Neural progenitor cell (in vitro differentiated cells): ENCODE data around the gene PLXNB2. TPM values are rescaled to one million over a fixed set of nuclear protein-coding genes. Genes with fewer than 3 reads are reported as not detected.

Experiments
- DNase-seq: peaks from one replicate; pipeline ENCODE4 v3.0.0-alpha.2; 2016; ENCODE audit warnings: low spot score
- H2AFZ ChIP-seq: fragments of 200-600 bp; sonication (generic); replicated peaks from 2 replicates; pipeline ENCODE4 v1.6.1; 2016; ENCODE audit warnings: antibody characterized with exemption
- H3F3A ChIP-seq: fragments of 200-600 bp; sonication (generic); 2 replicates; pipeline ENCODE4 v1.6.1; 2016; ENCODE audit warnings: antibody characterized with exemption, low read depth
- H3K27ac ChIP-seq: fragments of 200-600 bp; sonication (generic); 2 replicates; pipeline ENCODE4 v1.5.1; 2016; ENCODE audit warnings: mild to moderate bottlenecking
- H3K27me3 ChIP-seq: fragments of 200-600 bp; sonication (generic); 2 replicates; pipeline ENCODE4 v1.6.1; 2016; ENCODE audit warnings: mild to moderate bottlenecking, moderate library complexity
- H3K36me3 ChIP-seq: fragments of 200-600 bp; sonication (generic); 2 replicates; pipeline ENCODE4 v1.5.1; 2016
- H3K4me1 ChIP-seq: fragments of 200-600 bp; sonication (generic); 2 replicates; pipeline ENCODE4 v1.6.1; 2016; ENCODE audit warnings: mixed run types
- H3K4me2 ChIP-seq: fragments of 200-600 bp; sonication (generic); 2 replicates; pipeline ENCODE4 v1.6.1; 2016
- H3K4me3 ChIP-seq: fragments of 200-600 bp; sonication (generic); 2 replicates; pipeline ENCODE4 v1.5.1; 2016
- H3K79me2 ChIP-seq: fragments of 200-600 bp; sonication (generic); 2 replicates; pipeline ENCODE4 v1.6.1; 2016; ENCODE audit warnings: low read depth
- H3K9ac ChIP-seq: fragments of 200-600 bp; sonication (generic); 2 replicates; pipeline ENCODE4 v1.6.1; 2016
- H3K9me3 ChIP-seq: fragments of 200-600 bp; sonication (generic); 2 replicates; pipeline ENCODE4 v1.5.1; 2016; ENCODE audit warnings: low read depth
- H4K20me1 ChIP-seq: fragments of 200-600 bp; sonication (generic); 2 replicates; pipeline ENCODE4 v1.6.1; 2016; ENCODE audit warnings: low read depth
- H3K27ac Mint-ChIP-seq: 3 replicates; pipeline ENCODE4 v1.8.0; 2021; ENCODE audit warnings: mixed read lengths
- H3K27me3 Mint-ChIP-seq: 2 replicates; pipeline ENCODE4 v1.8.0; 2022; ENCODE audit warnings: low read depth, mild to moderate bottlenecking, inconsistent platforms, moderate library complexity, mixed read lengths; ENCODE audit not compliant: insufficient read depth
- H3K36me3 Mint-ChIP-seq: 3 replicates; pipeline ENCODE4 v1.8.0; 2021; ENCODE audit warnings: mixed read lengths
- H3K4me1 Mint-ChIP-seq: 3 replicates; pipeline ENCODE4 v1.8.0; 2021; ENCODE audit warnings: mixed read lengths
- H3K4me3 Mint-ChIP-seq: 3 replicates; pipeline ENCODE4 v1.8.0; 2021; ENCODE audit warnings: mild to moderate bottlenecking, moderate library complexity, mixed read lengths
- H3K9me3 Mint-ChIP-seq: 3 replicates; pipeline ENCODE4 v1.8.0; 2020; ENCODE audit warnings: mixed read lengths
- EZH2 ChIP-seq: fragments of 200-600 bp; sonication (generic); IDR thresholded peaks from 2 replicates; pipeline ENCODE4 v1.6.1; 2017; ENCODE audit warnings: antibody characterized with exemption, mild to moderate bottlenecking, moderate library complexity
- EZH2phosphoT487 ChIP-seq: fragments of 200-600 bp; sonication (generic); IDR thresholded peaks from 2 replicates; pipeline ENCODE4 v1.6.1; 2017; ENCODE audit warnings: antibody characterized with exemption
- total RNA-seq: library from RNA; depleted of rRNA; stranded (reverse); fragments of >200 nt; gene quantifications from 2 replicates; pipeline ENCODE4 v1.2.3, GENCODE V29; 2015; ENCODE audit warnings: low replicate concordance
- TF ChIP-seq, protein P1 (sequence below): fragments of 200-600 bp; sonication (generic); IDR thresholded peaks from 2 replicates; pipeline ENCODE4 v1.5.1; 2017; ENCODE audit warnings: antibody characterized with exemption, mild to moderate bottlenecking

The PLXNB2 gene
- total RNA-seq, 1 donor from 2014 or later = 32.4 TPM

DNA sequence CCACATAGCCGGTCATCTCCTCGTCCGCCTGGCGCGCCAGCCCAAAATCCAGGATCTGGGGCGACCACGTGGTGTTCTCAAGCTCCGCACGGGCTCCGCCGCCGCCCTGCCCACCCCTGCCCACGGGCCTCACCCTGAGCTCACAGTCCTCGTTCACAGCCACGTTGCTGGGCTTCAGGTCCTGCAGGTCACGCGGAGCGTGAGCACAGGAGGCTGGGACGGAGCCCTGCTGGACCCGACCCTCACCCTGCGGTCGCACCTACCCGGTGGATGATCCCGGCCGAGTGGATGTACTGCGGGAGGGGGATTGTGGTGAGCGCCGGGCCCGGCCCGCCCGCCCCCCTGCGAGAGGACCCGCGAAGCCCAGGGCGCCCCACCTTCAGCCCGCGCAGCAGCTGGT lies 40.5 kb downstream of the PLXNB2 start:
- Histone ChIP-seq H3F3A (peaks cover 15% of the 10 kb centered on the region), H3K9me3 (no peaks in the 10 kb centered on the region), H2AFZ (no peak overlapping the region), H3K4me3 (peak overlapping the region; percentile 23), H3K79me2 (no peaks in the 10 kb centered on the region), H3K4me2 (no peak overlapping the region), H3K4me1 (peaks cover 19% of the 10 kb centered on the region), H3K36me3 (no peaks in the 10 kb centered on the region), H3K27me3 (peaks cover 93% of the 10 kb centered on the region), H4K20me1 (peaks cover 37% of the 10 kb centered on the region), H3K9ac (no peak overlapping the region), H3K27ac (no peak overlapping the region)
- H3K9me3 Mint-ChIP-seq = peaks cover 2% of the 10 kb centered on the region
- H3K4me3 Mint-ChIP-seq = no peak overlapping the region
- H3K36me3 Mint-ChIP-seq = no peaks in the 10 kb centered on the region
- peaks cover 9% of the 10 kb centered on the region for H3K4me1 Mint-ChIP-seq
- DNase-seq = no peak
- TF ChIP-seq EZH2 (no peak), EZH2phosphoT487 (no peak)
- TF ChIP-seq, protein P1, sequence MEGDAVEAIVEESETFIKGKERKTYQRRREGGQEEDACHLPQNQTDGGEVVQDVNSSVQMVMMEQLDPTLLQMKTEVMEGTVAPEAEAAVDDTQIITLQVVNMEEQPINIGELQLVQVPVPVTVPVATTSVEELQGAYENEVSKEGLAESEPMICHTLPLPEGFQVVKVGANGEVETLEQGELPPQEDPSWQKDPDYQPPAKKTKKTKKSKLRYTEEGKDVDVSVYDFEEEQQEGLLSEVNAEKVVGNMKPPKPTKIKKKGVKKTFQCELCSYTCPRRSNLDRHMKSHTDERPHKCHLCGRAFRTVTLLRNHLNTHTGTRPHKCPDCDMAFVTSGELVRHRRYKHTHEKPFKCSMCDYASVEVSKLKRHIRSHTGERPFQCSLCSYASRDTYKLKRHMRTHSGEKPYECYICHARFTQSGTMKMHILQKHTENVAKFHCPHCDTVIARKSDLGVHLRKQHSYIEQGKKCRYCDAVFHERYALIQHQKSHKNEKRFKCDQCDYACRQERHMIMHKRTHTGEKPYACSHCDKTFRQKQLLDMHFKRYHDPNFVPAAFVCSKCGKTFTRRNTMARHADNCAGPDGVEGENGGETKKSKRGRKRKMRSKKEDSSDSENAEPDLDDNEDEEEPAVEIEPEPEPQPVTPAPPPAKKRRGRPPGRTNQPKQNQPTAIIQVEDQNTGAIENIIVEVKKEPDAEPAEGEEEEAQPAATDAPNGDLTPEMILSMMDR = no peak
- H3K27me3 Mint-ChIP-seq = peaks cover 5% of the 10 kb centered on the region
- no peak overlapping the region for H3K27ac Mint-ChIP-seq

DNA sequence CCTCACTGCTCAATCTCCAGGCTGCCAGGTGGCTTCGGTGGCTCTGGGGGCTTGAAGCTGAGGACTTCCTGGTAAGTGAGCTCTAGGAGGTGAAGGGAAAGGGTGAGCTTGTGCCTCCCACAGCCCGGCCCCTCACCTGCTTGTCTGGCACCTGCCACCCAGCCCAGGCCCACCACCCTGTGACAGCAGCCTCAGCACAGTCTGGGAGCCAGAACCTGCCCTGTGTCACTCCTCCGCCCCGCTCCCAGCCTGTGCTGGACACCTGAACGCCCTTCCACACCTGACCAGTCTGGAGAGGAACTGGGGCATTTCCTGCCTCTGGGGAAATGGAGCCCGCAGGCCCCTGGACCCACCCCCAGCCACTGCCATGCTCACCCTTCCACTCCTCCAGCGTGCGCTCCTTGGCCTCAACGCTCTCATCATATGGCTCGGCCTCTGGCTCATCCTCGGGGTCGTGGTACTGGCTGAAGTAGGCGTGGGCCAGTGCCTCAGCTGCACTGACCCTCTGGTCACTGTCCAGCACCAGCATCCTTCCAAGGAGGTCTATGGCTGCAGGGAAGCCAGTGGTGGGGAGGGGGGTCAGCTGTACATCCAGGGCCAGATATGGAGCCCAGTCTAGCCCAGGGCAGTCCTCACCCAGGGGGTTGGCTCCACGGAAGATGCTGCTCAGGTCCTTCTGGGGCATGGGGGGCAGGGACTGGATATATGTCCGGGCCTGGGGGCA lies 42.3 kb downstream of the PLXNB2 start:
- no peaks in the 10 kb centered on the region for H3K79me2 ChIP-seq
- DNase-seq = no peak
- H3K4me1 ChIP-seq = peaks cover 10% of the 10 kb centered on the region
- H3K36me3 ChIP-seq = no peaks in the 10 kb centered on the region
- H3K9ac ChIP-seq = no peak overlapping the region
- H3K27me3 ChIP-seq = peaks cover 94% of the 10 kb centered on the region
- Mint-ChIP-seq H3K27me3 (peaks cover 6% of the 10 kb centered on the region), H3K36me3 (no peaks in the 10 kb centered on the region), H3K4me1 (peaks cover 8% of the 10 kb centered on the region), H3K9me3 (peaks cover 2% of the 10 kb centered on the region), H3K27ac (no peak overlapping the region), H3K4me3 (no peak overlapping the region)
- H3K9me3 ChIP-seq = no peaks in the 10 kb centered on the region
- H3K4me3 ChIP-seq = no peak overlapping the region
- H4K20me1 ChIP-seq = peaks cover 33% of the 10 kb centered on the region
- no peak overlapping the region for H2AFZ ChIP-seq
- H3K27ac ChIP-seq = no peak overlapping the region
- no peak for TF ChIP-seq EZH2
- TF ChIP-seq, protein P1 = no peak
- no peak for TF ChIP-seq EZH2phosphoT487
- no peak overlapping the region for H3K4me2 ChIP-seq
- peaks cover 5% of the 10 kb centered on the region for H3F3A ChIP-seq

DNA sequence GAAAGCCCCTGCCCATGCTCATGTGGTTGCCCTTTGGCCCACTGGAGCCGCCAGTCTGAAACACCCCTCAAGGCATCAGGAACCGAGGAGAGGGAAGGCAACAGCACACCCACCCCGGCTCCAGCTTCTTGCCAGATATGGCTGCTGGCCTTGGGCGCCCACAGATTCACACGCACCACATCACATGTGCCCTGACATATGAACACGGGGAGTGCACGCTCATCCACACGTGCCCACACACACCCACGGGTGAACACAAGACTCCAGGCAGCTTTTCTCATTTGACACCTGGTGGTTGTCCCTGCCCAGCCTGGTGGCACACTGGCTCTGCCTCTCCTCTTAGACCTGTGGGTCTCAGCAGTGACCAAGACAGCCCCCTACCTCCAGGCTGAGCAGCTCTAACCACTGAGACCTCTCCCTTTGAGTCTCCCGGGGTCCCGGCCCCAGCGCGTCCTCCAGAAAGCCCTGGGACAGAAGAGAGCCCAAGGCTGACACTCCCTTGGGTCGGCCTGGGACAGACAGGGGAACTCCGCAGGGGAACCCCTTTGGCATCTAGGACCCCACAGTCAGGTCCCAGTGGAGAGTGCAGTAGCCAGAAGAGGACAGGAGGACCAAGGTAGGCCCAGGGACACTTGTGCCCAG lies 43.2 kb downstream of the PLXNB2 start:
- TF ChIP-seq, protein P1 = no peak
- TF ChIP-seq EZH2phosphoT487 (no peak), EZH2 (no peak)
- Histone ChIP-seq H3K4me2 (no peak overlapping the region), H3K4me3 (no peak overlapping the region), H4K20me1 (peaks cover 32% of the 10 kb centered on the region), H3K79me2 (no peaks in the 10 kb centered on the region), H3K4me1 (peaks cover 10% of the 10 kb centered on the region), H3F3A (peaks cover 5% of the 10 kb centered on the region), H3K27me3 (peaks cover 88% of the 10 kb centered on the region), H3K36me3 (no peaks in the 10 kb centered on the region), H3K9ac (no peak overlapping the region), H3K9me3 (no peaks in the 10 kb centered on the region), H2AFZ (no peak overlapping the region), H3K27ac (no peak overlapping the region)
- H3K27ac Mint-ChIP-seq = no peak overlapping the region
- H3K4me1 Mint-ChIP-seq = peaks cover 5% of the 10 kb centered on the region
- no peak for DNase-seq
- no peaks in the 10 kb centered on the region for H3K36me3 Mint-ChIP-seq
- H3K27me3 Mint-ChIP-seq = peaks cover 8% of the 10 kb centered on the region
- peak overlapping the region; percentile 24 for H3K4me3 Mint-ChIP-seq
- H3K9me3 Mint-ChIP-seq = peaks cover 2% of the 10 kb centered on the region
